Measurements from ENCODE around the gene MACROH2A1. TPM values are rescaled to one million over a fixed set of nuclear protein-coding genes. Genes with fewer than 3 reads are reported as not detected.
A peak's percentile ranks its signal among the peaks of the same experiment; 100 is the strongest.

The MACROH2A1 gene
- total RNA-seq, 1 donor from 2014 or later = 82.1 TPM

DNA sequence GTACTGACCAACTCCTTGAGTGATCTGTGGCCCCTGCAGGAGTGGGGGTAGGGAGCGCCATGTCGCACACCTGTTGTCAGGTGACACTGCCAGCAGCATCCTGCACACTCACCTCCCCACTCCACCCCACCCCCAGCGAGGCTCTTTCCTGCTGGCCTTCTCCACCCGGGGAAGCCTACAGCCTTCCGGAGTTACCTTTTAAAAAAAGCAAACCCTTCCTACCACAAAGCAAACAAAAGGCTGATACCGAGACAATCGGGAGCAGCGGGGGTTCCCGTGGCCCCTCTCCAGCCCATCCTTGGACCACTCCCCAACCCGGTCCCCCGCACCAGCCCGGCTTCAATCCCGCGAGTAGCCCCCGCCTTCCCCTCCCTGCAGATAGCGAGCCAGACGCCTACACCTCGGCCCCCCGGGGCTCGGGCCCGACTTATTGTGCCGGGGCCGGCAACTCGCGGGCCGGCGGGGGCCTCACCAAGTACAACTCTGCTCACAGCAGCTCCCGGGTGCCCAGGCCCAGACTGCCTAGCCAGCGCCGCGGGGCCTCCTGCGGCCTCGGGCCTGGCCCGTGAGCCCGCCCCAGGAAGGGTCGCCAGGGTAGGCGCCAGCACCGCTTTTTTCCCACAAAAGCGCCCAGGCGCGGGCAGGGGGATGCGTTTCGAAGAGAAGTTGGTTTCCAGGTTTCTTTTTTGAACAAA is 724 bp downstream of the MACROH2A1 start:
- DNase-seq (ENCODE audit: low spot score) = no peak

DNA sequence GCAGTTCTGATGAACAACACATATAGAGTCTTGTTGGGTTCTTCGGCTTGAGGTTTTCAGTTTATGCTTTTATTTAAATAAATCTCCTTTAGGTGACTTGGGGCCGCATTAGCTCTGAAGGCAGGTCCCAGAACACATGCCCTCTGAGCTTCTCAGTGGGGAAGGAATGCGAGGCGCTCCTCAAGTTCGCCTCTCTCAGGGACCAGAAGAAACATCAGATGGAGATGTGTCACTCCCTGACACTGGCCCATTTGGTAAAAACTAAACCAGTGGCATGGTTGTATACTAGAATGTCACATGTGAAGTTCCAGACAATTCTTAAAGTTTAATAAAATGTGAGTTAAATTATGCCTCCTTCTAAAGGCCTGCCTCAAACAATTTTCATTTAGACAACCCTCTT is 1.9 kb downstream of the MACROH2A1 start:
- no peak for DNase-seq (ENCODE audit: low spot score)

DNA sequence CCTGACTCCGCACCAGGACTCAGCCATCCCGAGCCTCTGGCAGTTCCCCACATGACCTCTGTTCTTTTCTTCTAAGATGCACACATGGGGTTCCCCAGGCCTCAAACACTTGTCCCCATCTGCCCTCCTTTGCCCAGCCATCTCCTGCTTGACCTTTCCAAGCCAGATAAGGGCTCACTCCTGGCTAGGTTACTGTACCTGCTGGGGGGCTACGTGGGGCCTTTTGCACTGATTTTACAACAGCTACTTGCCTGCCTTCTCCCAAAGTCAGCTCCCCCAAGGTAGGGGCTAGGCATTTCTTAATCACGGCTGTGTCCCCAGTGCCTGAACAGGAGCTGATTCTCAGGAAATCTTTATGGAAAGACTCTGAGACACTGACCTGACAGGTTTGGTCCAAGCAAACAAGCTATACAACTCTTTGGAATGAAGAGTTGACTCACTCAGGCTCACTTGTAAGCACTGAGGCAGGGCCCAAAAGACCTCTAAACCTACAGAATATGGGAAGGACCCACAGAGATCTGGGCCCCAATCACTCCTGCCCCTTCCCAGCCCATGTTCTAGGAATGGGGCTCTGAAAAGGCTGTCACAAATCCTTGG is 2.5 kb downstream of the MACROH2A1 start:
- no peak for DNase-seq (ENCODE audit: low spot score)

DNA sequence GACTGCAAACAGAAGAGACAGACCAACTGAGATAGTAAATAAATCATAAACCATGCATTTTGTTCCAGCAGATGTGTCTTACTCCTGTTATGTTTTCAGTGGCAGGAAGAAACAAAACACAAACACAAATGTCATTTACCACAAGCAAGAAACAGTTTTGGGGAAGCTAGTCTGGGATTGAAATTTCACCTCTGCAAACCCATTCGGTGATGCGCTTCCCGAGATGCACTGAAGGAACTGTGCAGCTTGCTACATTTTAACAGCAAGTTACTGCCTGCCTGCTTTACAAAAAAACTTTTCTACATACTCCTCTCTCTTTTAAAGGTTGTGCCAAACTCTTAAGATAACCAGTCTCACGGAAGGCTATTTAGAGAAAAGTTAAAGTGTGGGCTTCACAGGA is 3.2 kb downstream of the MACROH2A1 start:
- DNase-seq (ENCODE audit: low spot score) = no peak

DNA sequence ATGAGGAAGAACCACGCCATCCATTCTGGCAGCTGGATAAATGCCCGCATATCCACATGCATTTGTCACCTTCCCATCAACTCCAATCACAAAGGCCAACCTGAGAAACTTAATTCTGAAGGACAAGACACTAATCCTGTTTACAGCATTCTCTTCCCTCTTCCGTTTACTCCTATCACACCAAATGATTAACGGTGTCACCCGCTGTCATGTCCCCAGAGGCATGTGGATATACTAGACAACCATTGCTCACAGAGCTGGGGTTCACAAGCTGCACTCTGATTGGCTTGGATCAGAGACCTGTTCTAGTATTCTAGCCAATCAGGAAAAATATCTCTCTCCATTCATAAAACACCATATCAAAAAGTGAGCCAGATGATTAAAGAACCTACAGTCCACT is 3.6 kb downstream of the MACROH2A1 start:
- DNase-seq (ENCODE audit: low spot score) = no peak

DNA sequence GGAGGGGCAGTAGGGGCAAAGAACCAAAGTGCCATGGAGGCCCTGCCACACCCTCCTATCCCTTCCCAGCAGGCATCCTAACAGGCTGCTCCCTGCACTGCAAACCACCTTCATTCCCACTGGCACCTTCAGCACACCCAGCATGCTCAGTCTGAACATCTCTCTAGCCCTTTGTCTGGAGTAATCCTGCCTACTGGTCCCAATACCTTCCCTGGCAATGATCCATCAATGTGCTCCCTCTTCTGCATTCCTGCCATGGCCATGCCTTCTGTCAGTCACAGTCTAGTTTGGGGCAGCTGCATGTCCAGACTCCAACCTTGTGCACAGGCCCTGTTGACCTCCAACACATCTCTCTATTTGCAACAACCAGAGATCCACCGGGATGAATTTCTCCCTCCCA is 4.9 kb downstream of the MACROH2A1 start:
- no peak for DNase-seq (ENCODE audit: low spot score)

DNA sequence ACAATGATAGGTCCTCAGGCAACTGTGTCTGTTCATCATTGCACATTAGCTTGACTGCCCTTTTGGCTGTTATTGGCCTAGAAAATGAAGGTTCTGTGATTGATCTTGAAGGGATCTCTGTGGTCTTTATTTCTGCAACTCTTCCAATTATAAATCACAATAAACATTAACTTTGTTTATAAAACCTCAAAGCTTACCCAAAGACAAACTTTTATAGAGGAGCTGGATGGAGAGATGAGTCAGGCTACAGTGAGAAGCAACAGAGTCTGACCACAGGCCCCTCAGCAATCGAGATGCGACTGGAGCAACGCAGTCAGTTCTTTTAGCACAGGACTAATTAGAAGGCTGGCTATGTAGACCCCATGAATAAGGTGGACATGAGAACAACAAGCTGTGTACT is 5.3 kb downstream of the MACROH2A1 start:
- DNase-seq (ENCODE audit: low spot score) = no peak

DNA sequence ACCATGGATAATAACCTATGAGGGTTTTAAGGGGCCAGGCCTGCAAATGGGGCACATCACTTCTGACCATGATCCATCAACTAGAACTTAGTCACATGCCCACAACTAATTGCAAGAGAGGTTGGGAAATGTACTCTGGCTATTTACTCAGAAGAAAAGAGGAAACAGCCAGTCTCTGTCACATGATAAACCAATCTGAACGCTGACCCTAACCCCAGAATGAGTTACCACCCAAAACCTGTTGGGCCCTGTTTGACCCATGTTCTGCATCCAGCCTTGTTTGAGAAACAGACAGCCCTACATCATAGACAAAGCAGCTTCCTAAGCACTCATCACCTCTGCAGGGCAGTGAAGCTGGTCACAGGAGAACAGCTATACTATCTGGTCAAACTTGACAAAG is 5.8 kb downstream of the MACROH2A1 start:
- DNase-seq (ENCODE audit: low spot score) = no peak

DNA sequence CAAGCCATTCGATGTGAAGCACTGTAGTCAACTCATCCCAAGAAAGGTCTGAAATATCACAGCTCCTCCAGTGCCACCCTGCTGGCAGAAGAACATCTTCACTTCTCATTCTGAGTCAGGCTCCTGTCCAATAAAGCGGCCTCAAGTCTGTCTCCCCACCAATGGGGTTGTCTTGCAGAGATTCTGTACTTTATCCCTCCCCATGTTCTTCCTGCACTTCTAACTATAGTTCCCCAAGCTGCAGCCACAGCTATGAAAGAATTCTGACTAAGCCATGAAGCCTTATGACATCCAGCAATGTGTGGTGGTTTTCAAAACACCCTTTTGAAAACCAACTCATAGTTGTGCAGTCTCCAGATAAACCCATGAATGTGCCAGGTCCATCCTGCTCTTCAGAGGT is 6.8 kb downstream of the MACROH2A1 start:
- no peak for DNase-seq (ENCODE audit: low spot score)

DNA sequence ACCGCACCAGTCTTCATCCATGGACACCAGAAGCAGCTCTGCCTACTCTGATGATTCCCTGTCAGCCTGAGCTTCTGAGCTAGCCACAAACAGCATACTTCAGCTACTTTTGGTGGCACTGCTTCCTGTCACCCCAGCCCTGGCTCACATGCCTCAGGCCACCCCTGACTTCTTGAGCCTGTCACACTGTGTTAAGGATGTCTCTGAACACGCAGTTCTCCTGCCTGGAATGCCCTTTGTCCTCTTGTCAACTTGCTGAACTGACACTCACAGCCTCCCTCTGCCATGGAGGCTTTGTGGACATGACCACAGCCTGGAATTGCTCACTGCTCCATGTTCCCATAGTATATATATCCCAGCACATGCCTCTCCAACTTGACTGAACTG is 7.2 kb downstream of the MACROH2A1 start:
- DNase-seq (ENCODE audit: low spot score) = no peak

DNA sequence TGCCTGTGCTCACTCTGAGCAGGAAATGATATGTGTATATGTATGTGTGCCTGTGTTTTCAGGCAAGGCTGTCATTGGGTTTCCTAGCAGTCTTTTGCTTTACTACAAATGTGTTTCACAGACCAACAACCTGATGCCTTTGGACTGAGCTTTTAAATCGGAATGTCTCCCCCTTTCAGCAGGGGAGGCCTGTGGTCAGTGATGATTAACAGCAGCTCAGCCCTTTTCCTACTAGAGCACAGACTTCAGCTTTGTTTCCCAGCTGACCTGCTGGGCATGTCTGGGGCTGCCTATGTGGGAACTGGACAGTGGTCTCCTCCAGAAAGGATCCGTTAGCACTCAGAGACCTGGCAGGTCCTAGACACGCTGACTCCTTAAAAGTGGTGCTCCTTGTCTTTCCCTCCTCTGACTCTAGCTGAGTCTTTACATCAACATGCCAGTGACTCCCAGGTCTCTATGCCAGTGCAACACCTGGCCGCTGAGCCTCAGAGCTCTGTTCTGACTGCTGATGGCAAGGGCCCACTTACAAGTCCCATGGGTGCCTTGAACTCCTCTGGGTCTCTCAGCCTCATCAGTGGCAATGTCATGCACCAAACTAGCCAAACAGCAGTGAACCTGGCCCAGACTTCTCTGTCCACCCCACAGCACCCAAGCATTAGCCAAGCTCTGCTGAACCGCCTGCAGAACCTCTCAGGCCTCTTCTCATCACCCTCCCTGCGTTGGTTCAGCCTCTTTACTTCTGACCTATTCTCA is 7.7 kb downstream of the MACROH2A1 start:
- no peak for DNase-seq (ENCODE audit: low spot score)

DNA sequence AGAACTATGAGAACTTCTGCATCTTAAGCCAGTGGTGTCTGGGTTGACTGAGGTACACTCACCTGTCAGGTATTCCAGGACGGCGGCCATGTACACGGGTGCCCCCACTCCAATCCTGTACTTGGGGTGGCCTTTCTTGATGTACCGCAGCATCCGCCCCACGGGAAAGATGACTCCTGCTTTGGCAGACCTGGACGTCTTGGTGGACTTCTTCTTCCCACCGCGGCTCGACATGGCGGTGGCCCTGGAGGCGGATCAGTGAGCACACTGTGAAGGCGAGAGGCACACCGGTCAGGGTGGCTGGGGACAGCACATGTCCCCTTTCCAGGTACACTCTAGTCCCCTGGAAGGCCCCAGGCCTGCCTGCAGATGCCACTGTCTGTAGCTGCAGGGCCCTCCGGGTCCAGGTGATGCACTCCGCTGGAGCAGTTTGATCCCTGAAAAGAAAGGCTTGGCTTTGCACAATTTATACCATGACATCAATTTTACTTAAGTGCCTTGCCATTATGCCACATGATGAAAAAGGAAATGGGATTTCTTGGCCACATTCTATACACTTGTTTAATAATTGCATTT is 10.1 kb downstream of the MACROH2A1 start:
- no peak for DNase-seq (ENCODE audit: low spot score)

DNA sequence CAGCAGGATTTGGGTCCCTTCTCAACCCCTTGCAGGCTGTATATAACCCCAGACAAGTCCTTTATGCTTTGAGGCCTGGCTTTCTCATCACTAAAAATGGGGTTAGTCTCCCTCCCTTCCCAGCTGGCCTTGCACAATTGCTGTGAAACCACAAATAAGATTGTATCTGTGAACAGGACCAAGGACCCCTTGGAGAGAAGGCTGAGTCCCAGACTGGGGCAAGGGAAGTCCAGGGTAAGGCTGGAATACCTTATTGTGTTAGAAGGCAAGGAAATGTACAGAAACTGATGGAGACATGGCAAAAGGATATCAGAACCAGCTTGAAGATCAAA is 11.4 kb downstream of the MACROH2A1 start:
- DNase-seq (ENCODE audit: low spot score) = no peak

DNA sequence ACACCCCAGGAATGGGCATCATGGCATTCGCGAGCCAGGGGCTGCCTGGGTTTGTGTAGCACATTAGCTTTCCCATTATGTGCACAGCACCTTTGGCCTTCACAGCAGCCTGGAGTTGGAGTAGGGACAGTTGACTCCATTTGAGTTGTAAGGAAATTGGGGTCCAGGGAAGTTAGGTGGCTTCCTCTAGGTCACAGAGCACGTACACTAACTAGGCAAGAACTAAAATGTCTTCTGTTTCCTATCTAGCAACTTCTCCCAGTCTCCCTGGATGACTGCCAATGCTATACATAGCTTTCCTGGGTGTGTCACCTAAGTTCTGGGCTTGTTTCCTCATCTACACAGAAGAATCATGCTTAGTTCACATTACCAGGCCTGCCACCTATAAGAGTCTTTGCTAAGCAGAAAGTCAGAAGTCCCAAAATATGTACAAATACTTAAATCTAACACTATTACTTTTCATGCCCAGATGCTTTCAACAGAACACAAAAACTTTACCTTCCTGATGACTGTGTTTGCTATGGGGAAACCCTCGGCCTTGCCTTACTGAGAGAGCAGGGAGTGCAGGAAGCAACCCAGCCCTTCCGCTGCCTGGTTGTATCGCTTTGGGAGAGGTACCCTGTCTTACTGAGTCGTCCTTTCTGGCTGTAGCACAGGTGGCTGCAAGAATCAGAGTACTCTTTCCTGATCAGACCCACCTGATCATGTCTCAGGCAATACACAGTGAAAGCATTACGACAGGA is 12.0 kb downstream of the MACROH2A1 start:
- DNase-seq (ENCODE audit: low spot score) = peak; percentile 94

DNA sequence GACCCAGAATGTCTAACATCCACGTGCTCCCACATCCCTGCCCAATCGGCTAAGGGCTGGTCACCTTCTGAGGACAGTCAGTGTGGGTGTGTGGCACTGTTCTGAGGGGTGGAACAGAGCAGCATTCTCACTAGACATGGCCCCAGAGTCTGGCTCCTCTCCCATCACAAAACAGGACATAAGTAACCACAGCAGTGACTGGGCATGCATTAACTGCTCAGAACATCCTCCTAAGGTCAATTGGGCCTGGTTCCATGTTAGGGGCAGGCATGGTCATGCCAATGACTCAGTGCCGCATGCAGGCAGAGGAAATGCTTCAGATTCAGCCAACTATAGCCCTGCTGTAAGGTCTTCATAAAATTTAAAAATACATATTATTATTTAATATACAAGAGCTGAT is 12.9 kb downstream of the MACROH2A1 start:
- no peak for DNase-seq (ENCODE audit: low spot score)

DNA sequence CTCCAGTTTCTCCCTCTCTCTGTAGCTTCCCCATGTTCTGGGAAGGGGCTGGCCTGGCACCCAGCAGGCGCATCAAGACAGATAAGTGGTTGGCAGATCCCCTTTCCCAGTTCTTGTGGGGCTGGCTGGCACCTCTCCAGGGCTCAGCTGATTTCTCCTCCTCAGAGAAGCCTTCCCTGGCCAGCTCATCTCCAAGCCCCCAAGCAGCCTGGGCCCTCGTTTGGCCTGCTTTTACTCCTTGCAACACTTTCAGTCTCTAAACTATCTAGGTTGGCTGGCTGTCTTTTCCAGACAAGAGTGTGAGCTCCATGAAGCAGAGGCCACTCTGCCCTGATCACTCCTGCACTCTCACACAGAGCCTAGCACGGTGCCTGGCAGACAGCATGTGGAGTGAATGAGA is 13.5 kb downstream of the MACROH2A1 start:
- no peak for DNase-seq (ENCODE audit: low spot score)

DNA sequence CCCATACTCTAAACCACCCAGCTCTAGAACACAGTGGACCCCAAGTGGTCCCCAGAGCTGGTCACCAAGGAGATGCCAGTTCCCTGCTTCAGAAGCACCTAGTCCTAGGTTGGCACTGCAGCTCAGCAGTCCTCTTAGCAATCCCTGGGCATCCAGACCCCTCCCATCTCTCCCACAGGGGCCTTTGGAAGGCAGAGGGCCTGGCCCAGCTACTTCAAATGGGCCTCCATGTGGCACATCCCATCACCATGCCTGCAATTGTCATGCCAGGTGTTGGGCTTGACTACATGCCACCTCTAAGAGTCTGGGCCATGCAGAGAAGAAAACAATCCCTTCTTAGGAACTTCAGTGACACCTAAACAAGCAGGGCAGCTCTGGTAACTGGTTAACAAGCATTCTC is 14.1 kb downstream of the MACROH2A1 start:
- DNase-seq (ENCODE audit: low spot score) = no peak

DNA sequence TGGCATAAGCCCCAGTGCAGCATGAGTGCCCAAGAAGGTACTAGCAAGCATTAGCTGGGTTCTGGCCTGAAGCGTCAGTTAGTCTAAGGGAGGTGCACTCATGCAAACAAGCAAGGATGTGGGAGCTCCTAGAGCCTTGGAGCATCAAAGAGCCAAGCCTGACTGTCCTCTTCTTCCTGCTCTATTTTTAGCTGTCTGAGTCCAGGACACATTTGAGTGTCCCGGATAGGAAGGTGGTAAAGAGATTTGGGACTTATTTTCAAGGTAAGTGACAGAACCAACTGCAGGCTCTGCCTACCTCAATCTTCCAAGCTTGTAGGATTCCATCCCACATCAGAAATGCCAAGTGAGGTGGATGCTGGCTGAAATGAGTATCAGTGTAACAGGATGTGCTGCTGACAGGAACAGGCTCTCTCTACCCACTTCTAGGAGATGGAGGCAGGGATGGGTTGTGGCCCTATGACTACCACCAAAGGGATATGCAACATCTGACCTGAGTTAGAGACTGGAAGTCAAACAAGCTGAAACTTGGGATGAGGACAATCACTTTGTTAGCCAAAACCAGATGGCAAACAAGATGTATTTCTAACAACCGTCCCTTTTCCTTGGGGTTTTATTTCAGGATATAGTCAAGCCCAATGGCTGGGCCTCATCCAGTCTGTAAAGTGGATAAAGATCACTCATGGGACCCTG is 15.1 kb downstream of the MACROH2A1 start:
- peak; percentile 63 for DNase-seq (ENCODE audit: low spot score)

DNA sequence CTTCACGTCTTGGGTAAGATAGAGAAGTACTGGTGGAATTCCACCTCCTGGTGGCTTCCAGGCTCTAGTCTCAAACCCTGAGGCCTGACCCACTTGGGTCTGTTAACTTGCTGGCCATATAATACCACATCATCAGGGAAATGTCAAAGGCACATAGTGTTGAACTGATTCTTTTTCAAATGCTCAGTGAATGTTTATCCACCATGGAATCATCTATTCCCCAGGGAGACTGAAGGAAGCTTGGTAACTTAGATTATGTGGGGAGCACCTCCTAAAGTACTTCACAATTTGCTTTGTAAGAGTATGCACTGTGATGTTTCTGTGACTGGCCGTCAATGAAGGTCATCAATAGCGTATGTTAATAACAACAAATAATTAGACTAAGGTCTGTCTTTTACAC is 16.1 kb downstream of the MACROH2A1 start:
- DNase-seq (ENCODE audit: low spot score) = no peak

DNA sequence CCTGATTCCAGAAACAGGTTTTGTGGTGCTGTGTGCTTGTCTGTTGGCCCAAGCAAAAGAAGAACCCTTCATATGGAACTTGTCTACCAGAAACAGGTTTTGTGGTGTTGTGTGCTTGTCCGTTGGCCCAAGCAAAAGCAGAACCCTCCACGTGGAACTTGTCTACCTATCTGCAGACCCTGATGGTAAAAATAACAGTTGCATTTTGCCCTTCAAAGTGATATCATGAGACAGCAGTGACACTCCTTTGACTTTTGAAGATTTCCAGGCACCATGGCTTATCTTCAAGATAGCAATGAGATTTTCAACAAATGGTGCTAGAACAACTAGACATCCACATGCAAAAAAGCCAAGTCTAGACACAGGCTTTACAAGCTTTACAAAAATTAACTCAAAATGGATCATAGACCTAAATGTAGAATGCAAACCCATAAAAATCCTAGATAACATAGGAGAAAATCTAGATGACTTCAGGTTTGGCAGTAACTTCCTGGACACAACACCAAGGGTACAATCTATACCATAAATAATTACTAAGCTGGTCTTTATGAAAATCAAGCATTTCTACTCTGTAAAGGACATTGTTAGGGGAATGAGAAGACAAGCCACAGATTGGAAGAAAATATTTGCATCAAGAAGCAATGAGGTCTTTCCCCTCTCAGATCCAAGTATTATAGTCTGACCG is 16.8 kb downstream of the MACROH2A1 start:
- peak; percentile 97 for DNase-seq (ENCODE audit: low spot score)
